ENCODE data around the gene PTPRM.

The PTPRM gene

GRCh38 chr18:7766817-7767216 is 199.7 kb downstream of the PTPRM start:
- DNase-seq = no peak

DNA sequence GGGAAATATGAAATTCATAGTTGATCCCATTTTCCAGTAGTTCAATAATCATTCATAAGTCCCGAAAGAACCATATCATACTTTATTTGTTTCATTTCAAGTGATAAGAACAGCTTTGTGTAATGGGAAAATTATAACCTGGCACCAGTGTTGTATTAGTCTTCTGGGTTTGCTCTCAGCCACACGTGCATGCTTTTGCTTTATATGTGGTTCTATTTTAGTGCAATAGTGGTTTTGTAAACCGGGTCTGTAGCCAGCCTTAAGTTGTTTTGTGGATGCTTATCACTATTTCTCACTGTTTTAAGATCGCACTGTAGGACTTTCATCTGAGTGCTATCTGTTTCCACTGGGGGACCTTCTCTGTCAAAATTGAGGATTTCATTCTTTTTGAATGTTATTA is 203.8 kb downstream of the PTPRM start:
- DNase-seq = no peak

- DNase-seq = no peak
Observed at GRCh38 chr18:7772510-7772888, 205.4 kb downstream of the PTPRM start.

- DNase-seq = no peak
Observed at GRCh38 chr18:7772951-7773350, 205.8 kb downstream of the PTPRM start.

- DNase-seq = no peak
Observed at GRCh38 chr18:7775128-7775527, 208.0 kb downstream of the PTPRM start.

GRCh38 chr18:7775843-7776242 is 208.7 kb downstream of the PTPRM start:
- DNase-seq = no peak

- DNase-seq = peak; percentile 30
Observed at GRCh38 chr18:7778181-7778580, 211.1 kb downstream of the PTPRM start.

- no peak for DNase-seq
Observed at GRCh38 chr18:7779211-7779610, 212.1 kb downstream of the PTPRM start.

- DNase-seq = no peak
Observed at GRCh38 chr18:7784171-7784570, 217.1 kb downstream of the PTPRM start.

DNA sequence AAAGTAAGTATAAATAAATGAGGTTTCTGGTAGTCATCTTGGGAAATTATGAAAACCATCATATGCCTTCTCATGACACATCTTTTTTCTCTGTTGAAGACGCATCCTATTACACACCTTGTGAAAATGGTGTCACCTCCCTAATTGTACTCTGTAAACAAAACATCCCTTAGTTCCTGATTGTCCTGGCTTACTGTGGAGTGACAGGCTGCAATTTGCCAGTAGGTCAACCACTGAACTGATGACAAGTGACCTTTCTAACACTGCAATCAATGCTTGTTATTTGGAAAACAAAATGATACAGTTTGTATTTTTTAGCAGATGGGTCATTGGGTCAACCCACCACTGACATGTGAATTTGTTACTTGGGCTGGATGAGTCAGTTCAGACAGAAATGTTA is 219.5 kb downstream of the PTPRM start:
- no peak for DNase-seq

GRCh38 chr18:7787339-7787738 is 220.2 kb downstream of the PTPRM start:
- DNase-seq = no peak

DNA sequence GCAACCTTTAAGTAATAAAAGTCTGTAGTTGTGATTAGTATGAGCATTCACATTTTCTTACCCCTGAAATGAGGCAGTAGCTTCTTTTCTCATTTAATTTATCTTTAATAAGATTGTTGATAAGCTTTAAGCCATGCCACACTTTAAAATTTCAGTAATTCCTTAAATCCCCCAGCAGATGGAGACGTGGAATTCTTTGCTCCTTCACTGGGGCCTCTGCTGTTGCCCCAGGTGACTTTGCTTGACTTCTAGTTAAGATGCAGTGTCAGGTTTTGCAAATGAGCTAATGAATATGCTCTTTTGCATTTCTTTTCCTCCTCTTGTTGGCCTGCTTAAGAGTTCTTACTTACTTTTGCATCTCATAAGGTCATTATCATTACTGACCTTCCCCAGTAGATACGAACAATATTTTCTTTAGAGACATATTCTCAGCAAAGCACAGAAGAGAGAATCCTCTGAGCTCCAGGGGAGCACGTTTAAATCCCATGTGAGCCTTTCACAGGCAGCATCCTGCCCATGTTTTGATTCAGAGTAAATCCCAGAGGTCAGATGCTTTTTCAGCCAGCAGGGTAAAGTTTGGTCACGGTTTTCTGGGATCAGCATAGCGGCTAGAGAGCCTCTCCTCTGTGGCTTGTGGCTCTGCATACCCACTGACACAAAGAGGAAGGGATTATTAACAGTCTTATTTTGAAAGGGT is 222.9 kb downstream of the PTPRM start:
- peak; percentile 27 for DNase-seq

DNA sequence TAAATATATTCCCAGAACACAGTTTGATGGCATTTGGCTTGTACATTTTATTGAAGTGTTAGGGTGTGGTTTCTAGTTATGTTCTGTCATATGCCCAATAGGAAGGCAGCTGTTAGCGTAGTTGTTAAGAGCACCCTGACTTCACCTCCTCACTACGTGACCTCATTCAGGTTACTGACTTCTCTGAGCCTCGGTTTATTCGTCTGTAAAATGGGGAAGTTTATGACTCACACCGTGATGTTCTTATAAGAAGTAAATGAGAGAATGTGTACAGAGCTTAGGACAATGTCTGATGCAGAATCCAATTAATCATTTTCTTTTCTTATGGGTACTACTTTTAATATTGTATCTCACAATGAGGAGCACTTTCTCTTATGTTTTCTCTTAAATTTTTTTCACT is 226.0 kb downstream of the PTPRM start:
- DNase-seq = peak; percentile 8

DNA sequence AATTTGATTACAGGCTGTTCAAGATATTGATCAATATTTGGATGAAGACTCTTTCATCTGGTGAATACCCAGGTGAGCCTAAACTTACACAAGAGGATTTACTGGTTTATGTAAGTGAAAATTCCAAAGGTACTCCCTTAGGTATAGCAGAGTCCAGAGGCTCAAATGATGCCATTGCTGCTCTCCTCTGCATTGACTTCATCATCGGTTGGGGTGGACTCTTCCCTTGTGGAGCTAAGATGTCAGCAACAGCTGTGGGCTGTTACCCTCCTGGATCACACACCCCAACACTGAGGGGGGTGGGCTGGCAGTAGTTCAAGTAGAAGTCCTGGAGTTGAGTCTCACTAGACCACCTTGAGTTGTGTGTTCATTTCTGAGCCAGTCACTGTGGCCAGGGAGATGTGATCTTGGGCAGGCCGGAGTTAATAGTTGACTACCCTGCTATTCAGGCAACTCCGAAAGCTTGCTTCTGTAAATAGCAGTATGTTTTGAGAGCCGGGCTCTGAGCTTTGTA is 236.9 kb downstream of the PTPRM start:
- DNase-seq = no peak

DNA sequence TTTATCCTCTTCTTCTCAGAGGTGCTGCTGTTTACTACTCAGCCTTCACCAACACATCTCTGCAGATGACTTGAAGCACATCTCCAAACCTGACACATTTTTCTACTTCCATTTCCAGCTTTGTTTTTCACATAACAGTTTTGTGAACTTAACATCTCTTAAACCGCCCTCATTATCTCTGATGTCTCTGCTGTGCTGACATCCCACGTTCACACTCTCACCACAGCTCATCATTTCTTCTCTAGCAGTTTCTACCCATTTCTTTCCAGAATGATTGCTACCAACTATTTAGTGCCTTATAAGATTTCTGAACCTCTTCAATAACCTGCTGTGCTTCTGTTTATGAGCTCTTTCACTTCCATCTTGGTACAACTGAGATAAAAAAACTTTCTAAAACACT is 238.0 kb downstream of the PTPRM start:
- no peak for DNase-seq

DNA sequence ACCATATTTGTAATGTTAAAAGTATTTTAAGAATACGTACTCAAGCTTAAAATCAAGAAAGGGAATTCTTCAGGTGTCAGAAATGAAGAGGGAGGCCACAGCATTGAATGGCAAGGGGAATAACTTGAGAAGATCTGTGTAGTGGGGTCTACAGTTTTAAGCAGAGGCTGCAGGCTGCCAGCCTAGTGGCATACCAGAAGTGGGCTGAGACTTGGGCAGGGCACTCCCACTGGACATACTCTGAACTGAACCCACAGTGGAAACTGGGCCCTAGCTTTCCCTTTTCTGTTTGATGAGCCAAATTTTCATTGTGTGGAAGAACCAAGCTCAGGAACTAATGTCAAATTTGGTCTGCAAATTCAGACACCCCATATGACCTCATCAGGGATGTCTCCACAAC is 238.8 kb downstream of the PTPRM start:
- DNase-seq = no peak

DNA sequence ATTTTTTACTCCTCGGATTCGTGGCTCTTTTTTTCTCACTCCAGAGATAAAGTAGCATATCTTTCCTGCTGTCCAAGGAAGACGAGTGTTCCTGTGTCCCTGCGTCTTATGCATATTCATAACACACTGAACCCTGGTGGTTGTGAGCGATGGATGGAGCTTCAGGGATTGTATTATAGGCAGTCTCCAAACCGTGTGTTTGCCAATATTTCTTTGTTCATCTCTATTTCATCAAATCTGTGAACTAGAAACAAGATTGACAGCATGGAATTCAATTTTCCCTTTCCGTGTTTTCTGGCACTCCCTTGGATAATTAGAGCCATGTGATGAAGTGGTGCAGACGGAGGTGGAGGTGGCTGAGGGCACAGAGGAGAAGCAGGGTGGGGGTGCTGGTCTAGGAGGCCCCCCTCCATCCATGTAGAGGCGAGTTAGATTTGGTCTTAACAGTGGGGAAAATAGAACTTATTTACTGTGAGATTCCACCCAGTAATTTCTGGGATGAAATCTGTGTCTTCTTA is 240.9 kb downstream of the PTPRM start:
- no peak for DNase-seq

DNA sequence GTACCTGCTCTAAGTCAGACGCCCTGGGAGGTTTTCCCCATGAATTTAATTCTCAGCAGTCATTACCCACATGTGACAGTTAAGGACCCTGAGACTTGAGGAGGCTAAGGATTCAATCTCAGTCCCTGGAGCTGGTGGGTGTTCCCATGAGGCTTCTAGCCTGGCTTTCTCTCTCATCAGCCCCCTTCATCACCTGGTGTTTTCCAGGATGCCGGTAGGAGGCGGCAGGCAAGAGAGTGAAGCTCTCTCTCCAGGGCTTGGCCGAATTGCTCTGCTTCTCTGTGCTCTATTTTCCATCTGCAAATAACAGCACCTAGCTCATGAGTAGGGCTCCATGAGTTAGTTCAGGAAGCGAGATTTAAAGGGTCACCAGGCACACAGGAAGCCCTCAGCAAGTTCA is 241.9 kb downstream of the PTPRM start:
- DNase-seq = no peak

DNA sequence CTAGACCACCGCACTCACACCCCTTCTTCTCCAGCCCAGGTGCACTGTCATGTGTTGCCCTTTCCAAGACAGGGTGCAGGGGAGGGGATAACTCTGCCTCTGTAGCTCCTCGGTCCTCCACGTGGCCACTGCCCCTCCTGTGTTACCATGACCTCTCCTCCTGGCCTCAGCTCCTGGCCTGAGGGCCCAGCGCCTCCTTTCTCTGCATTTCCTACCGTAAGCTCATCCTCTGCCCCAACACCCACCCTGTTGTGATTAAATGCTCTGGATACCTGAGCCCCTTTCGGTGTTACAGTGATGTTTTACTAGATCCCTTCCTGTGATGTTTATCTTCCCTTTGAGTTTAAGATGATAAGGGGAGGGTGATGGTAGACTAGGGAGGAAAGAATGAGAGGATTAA is 242.3 kb downstream of the PTPRM start:
- DNase-seq = no peak

- no peak for DNase-seq
Observed at GRCh38 chr18:7809978-7810377, 242.9 kb downstream of the PTPRM start.

DNA sequence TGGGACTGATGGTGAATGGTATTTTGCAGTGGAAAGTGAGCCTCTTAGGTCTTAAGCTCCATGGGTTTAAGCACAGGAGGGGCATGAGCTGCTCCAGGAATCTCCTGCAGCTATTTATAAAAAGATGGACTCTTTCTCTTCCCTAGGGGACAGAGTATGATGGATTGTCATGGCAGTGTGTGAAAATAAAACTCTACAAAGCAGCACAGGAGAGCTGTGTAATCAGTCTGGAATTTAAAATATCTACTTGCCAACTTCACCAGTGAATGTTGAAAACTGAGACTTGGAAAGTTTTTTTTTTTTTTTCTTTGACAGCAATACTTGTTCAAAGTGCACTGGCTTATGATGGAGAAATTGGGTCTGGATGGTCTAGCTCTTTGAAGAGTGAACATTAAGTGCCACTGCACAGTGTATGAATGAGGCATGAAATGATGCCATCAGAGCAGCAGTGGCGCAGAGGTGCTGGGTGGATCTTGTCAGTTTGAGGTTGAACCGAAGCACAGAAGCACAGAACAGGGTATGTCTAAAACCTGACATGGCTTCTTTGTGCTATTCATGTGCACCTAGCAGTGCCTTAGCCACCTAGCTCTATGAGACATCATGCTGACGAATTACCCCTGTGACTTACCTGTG is 245.4 kb downstream of the PTPRM start:
- no peak for DNase-seq

- no peak for DNase-seq
Observed at GRCh38 chr18:7813131-7813530, 246.0 kb downstream of the PTPRM start.

GRCh38 chr18:7814754-7815315 is 247.7 kb downstream of the PTPRM start:
- DNase-seq = no peak

GRCh38 chr18:7815787-7816186 is 248.7 kb downstream of the PTPRM start:
- DNase-seq = no peak
